Activated CD4-positive, CD25-positive, alpha-beta regulatory T cell treated with anti-CD3 and anti-CD28 coated beads, Interleukin-2, amount 50 U/mL, for 16 hours (primary cell): ENCODE measurements around the gene UBE3D.
"Not testable (repeated sequence)": the region's sequence is repeated elsewhere in the genome, so short reads cannot be mapped to it uniquely, and the experiment has no call there.

Experiments
- DNase-seq: peaks from one replicate; pipeline ENCODE4 v3.0.0-alpha.2; 2020; ENCODE audit warnings: low read depth, low spot score

The UBE3D gene

GRCh38 chr6:82874867-82875266 is 190.8 kb downstream of the UBE3D start:
- DNase-seq, result no peak

GRCh38 chr6:82872185-82872584 is 193.5 kb downstream of the UBE3D start:
- DNase-seq, result no peak

DNA sequence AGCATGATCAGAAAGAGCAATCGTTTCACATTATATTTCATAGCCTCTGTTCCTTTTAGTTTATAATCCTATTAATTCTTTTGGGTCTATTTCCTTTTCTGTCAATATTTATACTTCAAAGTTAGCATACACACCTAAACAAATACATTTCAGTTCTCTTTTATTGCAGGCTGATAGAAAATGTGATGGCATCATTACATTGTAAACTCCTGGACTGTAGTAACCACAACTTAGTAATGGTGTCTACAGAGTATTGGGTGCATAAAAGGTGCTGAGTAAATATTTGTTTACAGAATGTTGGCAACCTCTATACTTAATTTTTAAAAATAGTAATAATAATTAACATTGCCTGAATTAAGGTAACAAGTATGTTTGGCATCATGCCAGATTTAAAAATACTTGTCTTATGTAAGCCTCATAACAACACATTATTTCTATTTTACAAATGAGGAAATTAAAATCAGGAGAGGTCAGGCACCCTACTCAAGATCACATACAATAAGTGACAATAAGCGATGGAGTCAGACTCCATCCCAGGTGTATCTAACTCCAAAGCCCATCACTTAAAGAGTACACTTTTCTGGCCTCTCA is 195.0 kb downstream of the UBE3D start:
- DNase-seq, result no peak

DNA sequence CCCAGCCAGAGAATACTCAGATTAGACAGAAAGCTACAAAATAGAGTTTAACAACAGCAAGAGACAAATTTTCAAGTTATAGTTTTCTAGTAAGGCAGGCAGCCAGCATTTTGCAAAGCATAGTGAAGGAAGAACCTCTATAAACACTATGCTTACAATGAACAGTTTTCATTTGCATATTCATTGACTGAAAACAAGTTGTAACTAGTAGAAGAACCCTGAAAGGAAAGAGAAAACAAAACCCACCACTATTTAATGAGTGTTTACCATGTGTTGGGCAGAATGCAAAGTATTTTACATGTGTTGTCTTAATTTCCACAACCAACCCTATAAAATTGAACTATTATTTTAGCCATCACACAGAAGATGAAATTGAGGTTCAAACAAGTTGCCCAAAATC is 196.1 kb downstream of the UBE3D start:
- no peak for DNase-seq

GRCh38 chr6:82867946-82868345 is 197.7 kb downstream of the UBE3D start:
- no peak for DNase-seq

- DNase-seq, result no peak
Measured at GRCh38 chr6:82866446-82866845, 199.2 kb downstream of the UBE3D start.

GRCh38 chr6:82865461-82865860 is 200.2 kb downstream of the UBE3D start:
- DNase-seq, result no peak

- DNase-seq, result no peak
Measured at GRCh38 chr6:82863781-82864180, 201.9 kb downstream of the UBE3D start.

DNA sequence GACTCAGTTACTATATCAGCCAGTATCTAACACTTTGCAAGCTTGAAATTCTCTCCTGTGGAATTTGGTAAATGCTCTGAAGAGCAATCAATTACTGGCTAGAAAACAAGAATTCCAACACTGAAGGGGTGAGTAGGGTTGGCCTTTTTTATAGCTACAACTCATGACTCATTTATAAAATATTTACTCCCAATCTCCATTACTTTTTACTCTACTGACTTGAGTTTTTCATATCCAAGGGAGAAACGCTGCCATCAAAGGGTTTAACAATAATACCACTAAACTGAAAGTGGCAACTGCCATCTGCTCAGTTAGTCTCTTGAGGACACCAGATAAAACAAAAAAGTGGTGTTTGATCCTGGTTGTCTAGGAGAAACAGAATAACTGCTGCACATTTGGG is 203.1 kb downstream of the UBE3D start:
- no peak for DNase-seq

DNA sequence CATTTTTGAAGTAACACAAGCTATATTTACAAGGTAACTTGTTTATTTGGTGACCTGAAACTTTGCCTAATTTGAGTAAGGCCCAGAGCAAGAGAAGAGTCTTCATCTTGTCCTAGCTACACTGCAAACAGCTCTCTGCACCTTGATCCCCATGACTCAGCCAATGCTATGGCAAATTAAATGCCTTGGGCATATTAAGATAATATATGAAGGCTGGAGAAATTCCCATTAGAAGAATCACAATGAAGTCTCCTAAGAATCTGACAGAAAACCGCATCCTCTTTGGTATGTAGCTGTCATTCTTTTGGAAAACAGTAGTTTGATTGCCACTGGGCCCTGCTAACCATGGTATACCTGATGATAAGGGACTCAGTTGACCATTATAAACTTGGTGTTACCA is 204.5 kb downstream of the UBE3D start:
- DNase-seq, result no peak

DNA sequence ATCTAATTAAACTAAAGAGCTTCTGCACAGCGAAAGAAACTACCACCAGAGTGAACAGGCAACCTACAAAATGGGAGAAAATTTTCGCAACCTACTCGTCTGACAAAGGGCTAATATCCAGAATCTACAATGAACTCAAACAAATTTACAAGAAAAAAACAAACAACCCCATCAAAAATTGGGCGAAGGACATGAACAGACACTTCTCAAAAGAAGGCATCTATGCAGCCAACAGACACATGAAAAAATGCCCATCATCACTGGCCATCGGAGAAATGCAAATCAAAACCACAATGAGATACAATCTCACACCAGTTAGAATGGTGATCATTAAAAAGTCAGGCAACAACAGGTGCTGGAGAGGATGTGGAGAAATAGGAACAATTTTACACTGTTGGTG is 209.6 kb downstream of the UBE3D start:
- not testable (repeated sequence) for DNase-seq

- not testable (repeated sequence) for DNase-seq
Measured at GRCh38 chr6:82852904-82853303, 212.7 kb downstream of the UBE3D start.

- no peak for DNase-seq
Measured at GRCh38 chr6:82843291-82843885, 222.3 kb downstream of the UBE3D start.

GRCh38 chr6:82842721-82843120 is 222.9 kb downstream of the UBE3D start:
- no peak for DNase-seq
